Head of caudate nucleus (tissue), 42 donors: ENCODE data around the gene ZMYND8.
"Not testable (repeated sequence)": the region's sequence is repeated elsewhere in the genome, so short reads cannot be mapped to it uniquely, and the experiment has no call there.

Experiments
- DNase-seq, 42 donors: peaks; one replicate each; pipeline versions ENCODE4 v3.0.0 to v3.0.0-alpha.2; 2020 to 2021; ENCODE audit warnings: mixed read lengths in 7 of 42
- intact Hi-C: fragments of 100-400 bp; cut with DNase I; formaldehyde crosslinking; loops from one replicate; pipeline ENCODE4 v1.15.0; 2022

Gene ZMYND8

DNA sequence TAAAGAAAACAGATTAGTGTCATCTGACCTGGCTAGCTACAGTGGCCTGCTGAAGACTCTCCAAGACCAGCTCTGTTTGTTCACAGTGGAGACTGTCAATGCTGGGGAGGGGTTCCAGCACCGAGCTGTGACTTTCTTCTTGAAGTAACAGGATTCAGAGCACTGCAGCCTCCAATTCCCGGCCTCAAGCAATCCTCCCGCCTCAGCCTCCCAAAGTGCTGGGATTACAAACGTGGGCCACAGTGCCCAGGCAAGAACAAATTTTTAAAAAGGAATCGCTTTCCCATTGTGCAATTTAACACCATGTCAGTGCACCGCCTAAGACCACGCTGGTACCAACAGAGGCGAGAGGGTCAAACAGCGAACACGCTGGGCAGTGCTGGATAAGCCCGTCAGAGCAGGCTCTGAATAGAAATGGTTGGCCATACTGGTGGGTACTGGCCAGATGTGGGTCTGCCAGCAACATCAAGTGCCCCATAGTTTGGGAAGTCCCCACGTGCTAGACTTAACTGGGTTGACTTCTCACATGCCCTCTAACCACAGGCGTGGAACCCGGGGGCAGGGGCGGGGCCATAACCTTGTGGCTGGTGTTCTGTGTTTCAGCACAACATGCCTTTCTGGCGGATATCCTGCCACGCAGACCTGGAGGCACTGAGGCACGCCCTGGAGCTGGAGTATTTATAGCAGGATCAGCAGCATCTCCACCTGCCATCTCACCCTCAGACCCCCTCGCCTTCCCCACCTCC, 168.9 kb downstream of the ZMYND8 start:
- intact Hi-C loops: no loop called here

DNA sequence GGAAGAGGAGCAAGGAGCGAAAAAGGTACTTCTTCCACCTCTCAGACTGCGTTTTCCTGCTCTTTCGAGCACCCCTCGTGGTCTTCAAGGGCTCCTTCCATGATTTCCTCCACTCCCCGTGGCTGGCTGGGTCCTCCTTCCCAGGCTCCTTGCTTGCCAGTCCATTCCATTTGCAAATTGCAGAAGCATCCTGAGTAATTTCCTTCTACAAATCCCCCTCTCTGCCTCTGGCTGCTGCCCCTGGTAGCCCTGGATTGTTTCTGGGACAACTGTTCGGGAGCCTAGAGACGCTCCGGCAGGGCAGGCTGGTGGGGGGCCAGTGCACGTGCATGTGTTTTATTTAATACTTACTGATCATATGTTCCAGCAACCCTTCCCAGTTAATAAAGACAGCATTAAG, 173.1 kb downstream of the ZMYND8 start:
- intact Hi-C loops: no loop called here
- no peak for DNase-seq

More for the DNA sequence above, 168.9 kb downstream of the ZMYND8 start:
- DNase-seq: no peak

DNA sequence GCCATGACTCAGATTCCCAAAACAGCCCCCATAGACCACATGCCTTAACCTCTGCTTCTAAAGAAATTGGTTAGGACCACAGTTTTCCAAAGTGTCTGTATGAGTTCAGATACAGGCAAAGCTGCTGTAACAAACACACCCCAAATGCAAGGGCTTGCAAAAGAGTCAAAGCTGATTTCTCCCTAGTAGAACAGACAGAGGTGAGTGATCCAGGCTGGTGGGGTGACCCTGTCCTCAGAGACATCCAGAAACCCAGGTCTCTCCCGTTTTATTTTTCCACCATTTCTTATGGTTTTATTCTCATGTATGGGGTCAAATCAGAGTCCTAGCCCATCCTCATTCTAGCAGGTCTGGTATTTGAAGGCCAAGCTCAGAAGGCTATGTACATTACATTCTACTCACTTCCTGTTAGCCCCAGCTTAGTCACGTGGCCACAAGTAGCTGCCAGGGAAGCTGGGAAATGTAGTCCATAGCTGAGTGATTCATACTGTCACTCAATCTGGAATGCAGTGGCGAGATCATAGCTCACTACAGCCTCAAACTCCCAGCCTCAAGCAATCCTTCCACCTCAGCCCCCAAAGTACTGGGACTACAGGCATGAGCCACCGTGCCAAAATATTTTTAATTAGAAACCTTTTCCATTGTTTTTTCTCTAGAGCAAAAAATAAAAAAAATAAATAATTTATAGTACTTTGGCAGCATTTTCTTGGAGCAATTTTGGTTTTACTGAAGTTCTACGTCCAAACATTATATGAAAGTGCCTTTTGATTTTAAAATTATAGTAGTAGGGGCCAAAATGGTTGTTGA, 175.2 kb downstream of the ZMYND8 start:
- DNase-seq: no peak
- intact Hi-C loops: no loop called here

DNA sequence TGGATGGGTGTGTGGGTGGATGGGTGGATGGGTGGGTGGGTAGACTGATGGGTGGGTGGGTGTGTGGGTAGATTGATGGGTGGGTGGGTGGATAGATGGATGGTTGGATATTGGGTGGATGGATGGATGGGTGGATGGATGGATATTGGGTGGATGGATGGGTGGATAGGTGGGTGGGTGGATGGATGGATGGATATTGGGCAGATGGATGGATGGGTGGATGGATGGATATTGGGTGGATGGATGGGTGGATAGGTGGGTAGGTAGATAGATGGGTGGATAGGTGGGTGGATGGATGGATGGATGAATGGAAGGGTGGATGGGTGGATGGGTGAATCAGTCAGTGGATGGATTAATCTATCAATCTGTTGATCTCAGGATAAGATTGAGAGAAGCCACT, 177.2 kb downstream of the ZMYND8 start:
- intact Hi-C loops: no loop called here
- no peak for DNase-seq

GRCh38 chr20:47178851-47179250, 177.6 kb downstream of the ZMYND8 start:
- intact Hi-C loops: no loop called here
- no peak for DNase-seq

- no peak for DNase-seq
- intact Hi-C loops: no loop called here
Observed at GRCh38 chr20:47178277-47178676, 178.2 kb downstream of the ZMYND8 start.

DNA sequence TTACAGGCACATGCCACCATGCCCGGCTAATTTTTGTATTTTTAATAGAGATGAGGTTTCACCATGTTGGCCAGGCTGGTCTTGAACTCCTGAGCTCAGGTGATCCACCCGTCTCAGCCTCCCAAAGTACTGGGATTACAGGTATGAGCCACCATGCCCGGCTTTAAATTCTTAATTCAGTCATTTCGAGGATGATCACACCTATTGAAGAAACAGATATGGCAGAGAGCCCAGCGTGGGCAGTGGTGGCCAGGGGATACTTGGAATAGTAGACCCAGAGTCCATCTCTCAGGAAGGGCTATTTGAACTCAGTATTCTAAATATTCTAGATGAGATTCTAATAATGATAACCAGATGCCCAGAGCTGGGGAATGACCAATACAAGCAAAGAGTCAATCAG, 180.3 kb downstream of the ZMYND8 start:
- intact Hi-C loops, DNase-seq: not testable (repeated sequence)

DNA sequence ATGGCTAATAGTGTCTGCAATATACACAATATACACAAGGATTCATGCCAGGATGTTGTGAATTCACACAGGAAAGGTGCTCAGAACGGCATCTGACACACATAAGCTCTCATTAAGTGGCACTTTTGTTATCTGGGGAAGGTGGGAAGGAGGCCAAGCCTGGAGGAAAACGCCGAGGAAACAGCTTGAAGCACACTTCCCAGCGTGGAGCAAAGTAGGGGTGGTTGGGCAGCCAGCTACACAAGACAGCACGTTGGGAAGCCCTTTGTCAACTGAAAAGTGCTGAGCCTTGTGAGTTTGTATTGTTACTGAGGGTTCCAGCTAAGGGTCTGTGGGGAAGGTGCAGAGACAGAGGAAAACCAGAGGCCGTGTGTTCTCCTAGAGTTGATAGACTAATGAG, 181.0 kb downstream of the ZMYND8 start:
- intact Hi-C loops: no loop called here
- no peak for DNase-seq

DNA sequence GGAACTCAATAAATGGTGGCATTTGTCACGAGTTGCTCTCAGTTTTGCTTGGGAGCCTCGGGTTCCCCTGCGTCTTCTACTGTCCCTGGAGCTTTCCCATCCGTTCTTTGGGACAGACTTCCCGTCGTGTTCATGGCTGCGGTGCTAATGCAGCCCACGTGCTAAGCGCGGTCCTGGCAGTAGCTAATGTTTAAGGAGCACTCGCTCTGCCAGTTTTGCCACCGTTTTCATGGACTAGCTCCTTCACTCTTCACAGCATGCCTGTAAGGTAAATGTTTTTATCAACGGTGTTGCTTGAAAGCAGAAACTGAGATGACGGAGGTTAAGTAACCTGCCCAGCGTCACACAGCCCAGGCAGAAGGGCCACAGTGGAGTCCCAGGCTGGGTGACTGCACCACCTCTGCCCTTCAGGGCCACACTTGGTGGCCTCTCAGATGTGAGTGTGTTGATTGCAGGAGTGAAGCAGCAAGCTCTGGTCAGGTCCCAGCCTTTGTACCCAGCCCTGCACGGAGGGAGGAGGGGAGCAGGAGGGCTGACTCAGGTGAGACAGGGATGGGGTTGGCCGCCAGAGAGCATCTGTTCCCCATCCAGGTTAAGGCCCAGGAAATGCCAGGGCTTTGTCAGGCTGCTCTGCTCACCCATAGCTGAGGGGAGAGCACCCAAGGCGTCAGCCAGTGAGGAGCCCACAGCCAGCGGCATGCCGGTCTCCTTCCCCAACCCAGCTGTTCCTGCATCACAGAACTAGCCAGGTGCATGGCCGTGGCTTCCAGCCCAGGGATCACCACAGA, 181.8 kb downstream of the ZMYND8 start:
- no peak for DNase-seq
- intact Hi-C loops: no loop called here

GRCh38 chr20:47173596-47174216, 182.8 kb downstream of the ZMYND8 start:
- no peak for DNase-seq
- intact Hi-C loops: no loop called here

- intact Hi-C loops: no loop called here
- no peak for DNase-seq
Observed at GRCh38 chr20:47172579-47172978, 183.9 kb downstream of the ZMYND8 start.

DNA sequence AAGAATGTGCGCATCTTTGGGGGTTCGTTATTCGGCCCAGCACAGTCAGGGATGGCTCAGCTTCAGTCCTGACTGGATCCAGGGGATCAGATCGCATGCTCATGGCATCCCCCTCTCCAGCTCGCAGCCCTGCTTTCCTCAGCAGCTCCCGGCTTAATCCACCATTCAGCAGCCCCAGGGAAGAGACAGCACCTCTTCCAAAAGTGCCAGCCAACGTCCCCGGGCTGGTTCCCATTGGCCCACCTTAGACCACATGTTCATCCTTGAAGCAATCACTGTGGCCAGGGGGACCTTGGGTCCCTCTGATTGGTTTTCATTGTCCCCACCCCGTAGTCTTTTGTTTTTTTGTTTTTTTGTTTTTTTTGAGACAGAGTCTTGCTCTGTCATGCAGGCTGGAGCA, 188.7 kb downstream of the ZMYND8 start:
- intact Hi-C loops: no loop called here
- DNase-seq: no peak

- no peak for DNase-seq
- intact Hi-C loops: no loop called here
Observed at GRCh38 chr20:47165376-47165865, 191.1 kb downstream of the ZMYND8 start.

GRCh38 chr20:47164140-47164539, 192.4 kb downstream of the ZMYND8 start:
- intact Hi-C loops: no loop called here
- DNase-seq: no peak

DNA sequence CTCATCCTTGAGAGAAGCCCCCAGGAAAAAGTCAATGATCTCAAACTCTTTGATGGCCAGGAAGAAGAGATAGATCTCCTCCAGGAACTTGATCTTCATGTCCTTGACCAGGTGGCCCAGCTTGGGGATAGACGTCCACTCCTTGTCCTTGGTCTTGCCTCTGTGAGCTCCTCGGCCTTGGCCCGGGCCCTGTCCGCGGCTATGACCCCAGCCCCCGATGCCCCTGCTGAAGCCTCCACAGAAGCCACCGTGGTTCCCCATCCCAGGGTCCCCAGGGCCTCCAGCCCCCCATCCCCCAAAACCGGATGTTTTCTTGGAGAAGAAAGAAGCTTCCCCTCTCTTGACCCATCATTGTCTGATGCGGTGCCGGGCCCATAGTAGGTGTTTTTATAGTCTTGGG, 195.1 kb downstream of the ZMYND8 start:
- no peak for DNase-seq
- intact Hi-C loops: no loop called here

DNA sequence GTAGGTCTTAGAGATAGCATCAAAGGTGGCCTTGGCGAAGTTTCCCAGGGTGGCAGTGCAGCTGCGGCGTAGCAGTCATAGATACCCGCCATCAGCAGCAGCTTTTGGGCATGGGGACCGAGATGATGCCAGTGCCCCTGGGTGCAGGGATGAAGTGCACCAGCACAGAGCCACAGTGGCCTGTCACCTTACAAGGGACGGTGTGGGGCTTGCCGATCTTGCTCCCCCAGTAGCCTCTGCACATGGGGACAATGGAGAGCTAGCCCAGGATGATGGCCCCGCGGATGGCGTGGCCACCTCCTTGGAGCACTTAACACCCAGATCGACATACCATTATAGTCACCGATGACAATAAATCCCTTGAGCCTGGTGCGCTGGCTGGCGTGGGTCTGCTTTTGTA, 195.5 kb downstream of the ZMYND8 start:
- intact Hi-C loops: no loop called here
- no peak for DNase-seq

DNA sequence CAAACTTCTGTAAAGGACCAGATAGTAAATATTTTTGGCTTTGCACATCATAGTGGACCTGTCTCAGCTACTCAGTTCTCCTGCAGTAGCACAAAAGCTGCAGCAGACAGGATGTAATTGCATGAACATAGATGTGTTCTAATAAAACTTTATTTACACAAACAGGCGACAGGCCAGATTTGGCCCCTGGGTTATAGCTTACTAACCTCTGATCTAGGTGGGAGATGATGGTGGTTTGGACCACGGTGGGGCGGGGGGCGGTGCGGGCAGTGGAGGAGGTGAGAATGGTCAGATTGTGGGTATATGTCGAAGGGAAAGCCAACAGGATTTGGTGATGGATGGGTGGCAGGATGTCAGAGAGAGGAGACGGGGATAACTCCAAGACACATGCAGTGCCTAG, 196.3 kb downstream of the ZMYND8 start:
- intact Hi-C loops: no loop called here
- DNase-seq: no peak
